ENCODE results near the gene PTCD2. TPM values are rescaled to one million over a fixed set of nuclear protein-coding genes. Genes with fewer than 3 reads are reported as not detected.

PTCD2 gene
- total RNA-seq, 1 experiment from 2014 or later: 13.0 TPM

DNA sequence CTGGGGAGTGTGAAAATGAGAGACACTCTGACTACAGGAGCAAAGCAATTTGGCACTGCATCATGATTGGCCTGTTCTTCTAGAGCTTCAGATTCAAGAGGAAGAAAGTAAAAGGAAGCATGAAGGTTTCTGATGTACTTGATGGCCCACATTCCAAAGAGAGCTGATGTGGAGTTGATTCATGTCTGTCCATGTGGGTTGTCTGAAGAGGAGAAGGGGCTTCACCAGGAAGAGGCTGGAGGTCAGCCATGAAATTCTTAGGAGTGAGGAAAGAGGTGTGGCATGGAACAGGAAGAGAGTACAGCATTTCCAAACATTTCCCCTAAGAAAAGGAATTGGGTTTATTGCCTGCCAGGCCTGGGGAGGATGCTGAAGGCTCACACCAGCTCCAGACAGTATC, 70.7 kb downstream of the PTCD2 start:
- H3K27ac Mint-ChIP-seq: no peak overlapping the region
- DNase-seq (ENCODE audit: low spot score) (no peak), ATAC-seq (no peak)
- CTCF ChIA-PET: no interaction called here
- H3K27me3 Mint-ChIP-seq (ENCODE audit: low read depth): no peaks in the 10 kb centered on the region
- H3K9me3 Mint-ChIP-seq: no peaks in the 10 kb centered on the region
- no peak overlapping the region for H3K4me3 Mint-ChIP-seq
- no peaks in the 10 kb centered on the region for H3K4me1 Mint-ChIP-seq
- no peak for TF ChIP-seq ETV6 (CRISPR knock-in tag; IDR thresholded peaks at IDR 0.05)
- no peak for TF ChIP-seq FOXJ3 (CRISPR knock-in tag; IDR thresholded peaks at IDR 0.05; ENCODE audit: borderline replicate concordance)
- TF ChIP-seq, protein P1, sequence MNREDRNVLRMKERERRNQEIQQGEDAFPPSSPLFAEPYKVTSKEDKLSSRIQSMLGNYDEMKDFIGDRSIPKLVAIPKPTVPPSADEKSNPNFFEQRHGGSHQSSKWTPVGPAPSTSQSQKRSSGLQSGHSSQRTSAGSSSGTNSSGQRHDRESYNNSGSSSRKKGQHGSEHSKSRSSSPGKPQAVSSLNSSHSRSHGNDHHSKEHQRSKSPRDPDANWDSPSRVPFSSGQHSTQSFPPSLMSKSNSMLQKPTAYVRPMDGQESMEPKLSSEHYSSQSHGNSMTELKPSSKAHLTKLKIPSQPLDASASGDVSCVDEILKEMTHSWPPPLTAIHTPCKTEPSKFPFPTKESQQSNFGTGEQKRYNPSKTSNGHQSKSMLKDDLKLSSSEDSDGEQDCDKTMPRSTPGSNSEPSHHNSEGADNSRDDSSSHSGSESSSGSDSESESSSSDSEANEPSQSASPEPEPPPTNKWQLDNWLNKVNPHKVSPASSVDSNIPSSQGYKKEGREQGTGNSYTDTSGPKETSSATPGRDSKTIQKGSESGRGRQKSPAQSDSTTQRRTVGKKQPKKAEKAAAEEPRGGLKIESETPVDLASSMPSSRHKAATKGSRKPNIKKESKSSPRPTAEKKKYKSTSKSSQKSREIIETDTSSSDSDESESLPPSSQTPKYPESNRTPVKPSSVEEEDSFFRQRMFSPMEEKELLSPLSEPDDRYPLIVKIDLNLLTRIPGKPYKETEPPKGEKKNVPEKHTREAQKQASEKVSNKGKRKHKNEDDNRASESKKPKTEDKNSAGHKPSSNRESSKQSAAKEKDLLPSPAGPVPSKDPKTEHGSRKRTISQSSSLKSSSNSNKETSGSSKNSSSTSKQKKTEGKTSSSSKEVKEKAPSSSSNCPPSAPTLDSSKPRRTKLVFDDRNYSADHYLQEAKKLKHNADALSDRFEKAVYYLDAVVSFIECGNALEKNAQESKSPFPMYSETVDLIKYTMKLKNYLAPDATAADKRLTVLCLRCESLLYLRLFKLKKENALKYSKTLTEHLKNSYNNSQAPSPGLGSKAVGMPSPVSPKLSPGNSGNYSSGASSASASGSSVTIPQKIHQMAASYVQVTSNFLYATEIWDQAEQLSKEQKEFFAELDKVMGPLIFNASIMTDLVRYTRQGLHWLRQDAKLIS (CRISPR knock-in tag; IDR thresholded peaks at IDR 0.05; ENCODE audit: borderline replicate concordance): no peak
- TF ChIP-seq, protein P2, sequence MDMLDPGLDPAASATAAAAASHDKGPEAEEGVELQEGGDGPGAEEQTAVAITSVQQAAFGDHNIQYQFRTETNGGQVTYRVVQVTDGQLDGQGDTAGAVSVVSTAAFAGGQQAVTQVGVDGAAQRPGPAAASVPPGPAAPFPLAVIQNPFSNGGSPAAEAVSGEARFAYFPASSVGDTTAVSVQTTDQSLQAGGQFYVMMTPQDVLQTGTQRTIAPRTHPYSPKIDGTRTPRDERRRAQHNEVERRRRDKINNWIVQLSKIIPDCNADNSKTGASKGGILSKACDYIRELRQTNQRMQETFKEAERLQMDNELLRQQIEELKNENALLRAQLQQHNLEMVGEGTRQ (CRISPR knock-in tag; IDR thresholded peaks at IDR 0.05): no peak
- no peak for TF ChIP-seq RELA (CRISPR knock-in tag; IDR thresholded peaks at IDR 0.05; ENCODE audit: borderline replicate concordance)
- TF ChIP-seq ZNF219 (CRISPR knock-in tag; IDR thresholded peaks at IDR 0.05; ENCODE audit: borderline replicate concordance): no peak
- no peak for TF ChIP-seq NR3C1 (CRISPR knock-in tag; conservative IDR thresholded peaks at IDR 0.05; ENCODE audit: low read depth)
- TF ChIP-seq TEAD1 (CRISPR knock-in tag; IDR thresholded peaks at IDR 0.05): no peak
- no peak for TF ChIP-seq ZNF263 (CRISPR knock-in tag; IDR thresholded peaks at IDR 0.05; ENCODE audit: low read depth)
- TF ChIP-seq, protein P3, sequence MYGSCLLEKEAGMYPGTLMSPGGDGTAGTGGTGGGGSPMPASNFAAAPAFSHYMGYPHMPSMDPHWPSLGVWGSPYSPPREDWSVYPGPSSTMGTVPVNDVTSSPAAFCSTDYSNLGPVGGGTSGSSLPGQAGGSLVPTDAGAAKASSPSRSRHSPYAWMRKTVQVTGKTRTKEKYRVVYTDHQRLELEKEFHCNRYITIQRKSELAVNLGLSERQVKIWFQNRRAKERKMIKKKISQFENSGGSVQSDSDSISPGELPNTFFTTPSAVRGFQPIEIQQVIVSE (CRISPR knock-in tag; IDR thresholded peaks at IDR 0.05; ENCODE audit: borderline replicate concordance): no peak
- no peak for TF ChIP-seq OVOL2 (CRISPR knock-in tag; IDR thresholded peaks at IDR 0.05; ENCODE audit: borderline replicate concordance)
- no peak for TF ChIP-seq SOX15 (CRISPR knock-in tag; IDR thresholded peaks at IDR 0.05)
- TF ChIP-seq TP53 (CRISPR knock-in tag; IDR thresholded peaks at IDR 0.05): no peak
- TF ChIP-seq, protein P4, sequence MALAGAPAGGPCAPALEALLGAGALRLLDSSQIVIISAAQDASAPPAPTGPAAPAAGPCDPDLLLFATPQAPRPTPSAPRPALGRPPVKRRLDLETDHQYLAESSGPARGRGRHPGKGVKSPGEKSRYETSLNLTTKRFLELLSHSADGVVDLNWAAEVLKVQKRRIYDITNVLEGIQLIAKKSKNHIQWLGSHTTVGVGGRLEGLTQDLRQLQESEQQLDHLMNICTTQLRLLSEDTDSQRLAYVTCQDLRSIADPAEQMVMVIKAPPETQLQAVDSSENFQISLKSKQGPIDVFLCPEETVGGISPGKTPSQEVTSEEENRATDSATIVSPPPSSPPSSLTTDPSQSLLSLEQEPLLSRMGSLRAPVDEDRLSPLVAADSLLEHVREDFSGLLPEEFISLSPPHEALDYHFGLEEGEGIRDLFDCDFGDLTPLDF (CRISPR knock-in tag; IDR thresholded peaks at IDR 0.05): no peak
- no peak for TF ChIP-seq CREM (CRISPR knock-in tag; IDR thresholded peaks at IDR 0.05)
- TF ChIP-seq, protein P5, sequence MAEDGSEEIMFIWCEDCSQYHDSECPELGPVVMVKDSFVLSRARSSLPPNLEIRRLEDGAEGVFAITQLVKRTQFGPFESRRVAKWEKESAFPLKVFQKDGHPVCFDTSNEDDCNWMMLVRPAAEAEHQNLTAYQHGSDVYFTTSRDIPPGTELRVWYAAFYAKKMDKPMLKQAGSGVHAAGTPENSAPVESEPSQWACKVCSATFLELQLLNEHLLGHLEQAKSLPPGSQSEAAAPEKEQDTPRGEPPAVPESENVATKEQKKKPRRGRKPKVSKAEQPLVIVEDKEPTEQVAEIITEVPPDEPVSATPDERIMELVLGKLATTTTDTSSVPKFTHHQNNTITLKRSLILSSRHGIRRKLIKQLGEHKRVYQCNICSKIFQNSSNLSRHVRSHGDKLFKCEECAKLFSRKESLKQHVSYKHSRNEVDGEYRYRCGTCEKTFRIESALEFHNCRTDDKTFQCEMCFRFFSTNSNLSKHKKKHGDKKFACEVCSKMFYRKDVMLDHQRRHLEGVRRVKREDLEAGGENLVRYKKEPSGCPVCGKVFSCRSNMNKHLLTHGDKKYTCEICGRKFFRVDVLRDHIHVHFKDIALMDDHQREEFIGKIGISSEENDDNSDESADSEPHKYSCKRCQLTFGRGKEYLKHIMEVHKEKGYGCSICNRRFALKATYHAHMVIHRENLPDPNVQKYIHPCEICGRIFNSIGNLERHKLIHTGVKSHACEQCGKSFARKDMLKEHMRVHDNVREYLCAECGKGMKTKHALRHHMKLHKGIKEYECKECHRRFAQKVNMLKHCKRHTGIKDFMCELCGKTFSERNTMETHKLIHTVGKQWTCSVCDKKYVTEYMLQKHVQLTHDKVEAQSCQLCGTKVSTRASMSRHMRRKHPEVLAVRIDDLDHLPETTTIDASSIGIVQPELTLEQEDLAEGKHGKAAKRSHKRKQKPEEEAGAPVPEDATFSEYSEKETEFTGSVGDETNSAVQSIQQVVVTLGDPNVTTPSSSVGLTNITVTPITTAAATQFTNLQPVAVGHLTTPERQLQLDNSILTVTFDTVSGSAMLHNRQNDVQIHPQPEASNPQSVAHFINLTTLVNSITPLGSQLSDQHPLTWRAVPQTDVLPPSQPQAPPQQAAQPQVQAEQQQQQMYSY (CRISPR knock-in tag; IDR thresholded peaks at IDR 0.05): no peak
- no peaks in the 10 kb centered on the region for H3K36me3 Mint-ChIP-seq
- POLR2A ChIA-PET: no interaction called here

DNA sequence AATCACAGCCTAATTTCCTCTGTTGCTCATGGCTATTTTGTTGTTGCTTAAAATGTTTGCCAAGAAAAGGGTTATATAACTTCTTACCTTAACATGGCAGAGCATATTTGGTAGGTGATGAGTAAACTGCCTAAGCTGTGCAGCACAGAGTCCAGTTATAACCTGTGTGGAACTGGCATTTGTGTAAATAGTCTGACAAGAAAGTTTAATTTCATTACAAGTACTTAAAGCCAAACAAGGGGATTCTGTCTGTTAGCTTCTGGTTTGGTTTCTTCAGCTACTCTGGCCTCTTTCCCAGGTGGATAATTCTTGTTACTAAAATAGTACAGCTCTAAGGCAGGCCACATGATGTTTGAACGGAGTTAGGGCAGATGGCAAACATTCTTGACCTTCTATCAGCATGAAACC, 72.2 kb downstream of the PTCD2 start:
- Mint-ChIP-seq H3K9me3 (no peaks in the 10 kb centered on the region), H3K27me3 (ENCODE audit: low read depth) (no peaks in the 10 kb centered on the region), H3K36me3 (no peaks in the 10 kb centered on the region), H3K4me3 (no peak overlapping the region), H3K4me1 (no peaks in the 10 kb centered on the region), H3K27ac (no peak overlapping the region)
- CTCF ChIA-PET: no interaction called here
- no peak for DNase-seq (ENCODE audit: low spot score)
- POLR2A ChIA-PET: no interaction called here
- ATAC-seq: no peak
- TF ChIP-seq CREM (CRISPR knock-in tag; IDR thresholded peaks at IDR 0.05) (no peak), CBFB (CRISPR knock-in tag; IDR thresholded peaks at IDR 0.05; ENCODE audit: low read depth) (no peak), GRHL2 (CRISPR knock-in tag; IDR thresholded peaks at IDR 0.05; ENCODE audit: insufficient replicate concordance, severe bottlenecking) (no peak), ZNF416 (CRISPR knock-in tag; IDR thresholded peaks at IDR 0.05) (no peak), KAT7 (CRISPR knock-in tag; IDR thresholded peaks at IDR 0.05; ENCODE audit: borderline replicate concordance) (no peak), ELF4 (CRISPR knock-in tag; IDR thresholded peaks at IDR 0.05; ENCODE audit: low read depth) (no peak)
- TF ChIP-seq, protein P6, sequence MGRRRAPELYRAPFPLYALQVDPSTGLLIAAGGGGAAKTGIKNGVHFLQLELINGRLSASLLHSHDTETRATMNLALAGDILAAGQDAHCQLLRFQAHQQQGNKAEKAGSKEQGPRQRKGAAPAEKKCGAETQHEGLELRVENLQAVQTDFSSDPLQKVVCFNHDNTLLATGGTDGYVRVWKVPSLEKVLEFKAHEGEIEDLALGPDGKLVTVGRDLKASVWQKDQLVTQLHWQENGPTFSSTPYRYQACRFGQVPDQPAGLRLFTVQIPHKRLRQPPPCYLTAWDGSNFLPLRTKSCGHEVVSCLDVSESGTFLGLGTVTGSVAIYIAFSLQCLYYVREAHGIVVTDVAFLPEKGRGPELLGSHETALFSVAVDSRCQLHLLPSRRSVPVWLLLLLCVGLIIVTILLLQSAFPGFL (CRISPR knock-in tag; IDR thresholded peaks at IDR 0.05; ENCODE audit: borderline replicate concordance): no peak
- TF ChIP-seq, protein P7, sequence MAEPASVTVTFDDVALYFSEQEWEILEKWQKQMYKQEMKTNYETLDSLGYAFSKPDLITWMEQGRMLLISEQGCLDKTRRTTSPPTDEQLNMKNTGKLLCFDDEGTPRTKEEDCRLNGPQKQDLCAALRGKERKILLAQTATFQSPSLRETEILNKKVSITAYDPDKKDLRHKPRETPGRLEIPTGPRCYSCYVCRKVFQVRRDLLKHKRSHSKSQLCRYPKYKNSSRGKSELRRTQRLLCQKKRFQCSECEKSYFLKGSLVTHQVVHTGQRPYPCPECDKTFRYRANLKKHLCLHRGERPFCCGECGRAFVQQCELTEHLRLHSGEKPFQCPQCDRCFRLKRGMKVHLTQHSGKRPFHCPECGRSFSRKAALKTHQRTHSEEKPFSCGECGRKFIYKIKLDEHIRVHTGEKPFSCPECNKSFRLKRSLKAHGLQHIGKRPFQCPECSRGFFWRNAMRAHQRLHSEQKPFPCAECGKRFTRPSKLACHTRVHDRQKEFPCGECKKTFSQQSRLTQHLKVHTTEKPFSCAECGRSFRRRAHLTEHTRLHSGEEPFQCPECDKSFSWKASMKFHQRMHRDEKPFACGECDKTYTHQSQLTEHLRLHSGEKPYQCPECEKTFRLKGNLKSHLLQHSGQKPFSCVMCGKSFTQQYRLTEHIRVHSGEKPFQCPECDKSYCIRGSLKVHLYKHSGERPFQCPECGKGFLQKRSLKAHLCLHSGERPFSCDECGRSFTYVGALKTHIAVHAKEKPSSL (CRISPR knock-in tag; conservative IDR thresholded peaks at IDR 0.05): no peak
